ENCODE measurements around the gene ACY1.
A peak's percentile ranks its signal among the peaks of the same experiment; 100 is the strongest.

ACY1 gene

GRCh38 chr3:51982838-51983577, at the start of gene ACY1:
Gene ACY1 (plus strand): TSS chr3:51983535. CDS start chr3:51984065, 530 bp downstream.
- DNase-seq (ENCODE audit: low spot score): peak; percentile 54

GRCh38 chr3:51934139-51934850, 49.0 kb upstream of the ACY1 start:
- DNase-seq (ENCODE audit: low spot score): no peak

GRCh38 chr3:51934991-51935885, 48.1 kb upstream of the ACY1 start:
- DNase-seq (ENCODE audit: low spot score): no peak

- no peak for DNase-seq (ENCODE audit: low spot score)
Measured at GRCh38 chr3:51935886-51936755, 47.2 kb upstream of the ACY1 start.

GRCh38 chr3:51937014-51937413, 46.3 kb upstream of the ACY1 start:
- DNase-seq (ENCODE audit: low spot score): no peak

GRCh38 chr3:51937611-51938450, 45.5 kb upstream of the ACY1 start:
- DNase-seq (ENCODE audit: low spot score): no peak

- DNase-seq (ENCODE audit: low spot score): no peak
Measured at GRCh38 chr3:51938780-51939425, 44.4 kb upstream of the ACY1 start.

- DNase-seq (ENCODE audit: low spot score): no peak
Measured at GRCh38 chr3:51940648-51941462, 42.5 kb upstream of the ACY1 start.

- DNase-seq (ENCODE audit: low spot score): no peak
Measured at GRCh38 chr3:51941463-51941797, 41.9 kb upstream of the ACY1 start.

GRCh38 chr3:51941798-51942602, 41.3 kb upstream of the ACY1 start, which contains the start of the genes PARP3 and RRP9:
Gene PARP3 (plus strand): TSS chr3:51942363. CDS start chr3:51943356, 993 bp downstream.
Gene RRP9 (minus strand): TSS chr3:51941904. CDS start chr3:51941867, 37 bp downstream.
- DNase-seq (ENCODE audit: low spot score): peak; percentile 100

GRCh38 chr3:51942603-51943450, 40.5 kb upstream of the ACY1 start:
- peak; percentile 60 for DNase-seq (ENCODE audit: low spot score)

- DNase-seq (ENCODE audit: low spot score): no peak
Measured at GRCh38 chr3:51943451-51944391, 39.6 kb upstream of the ACY1 start.

GRCh38 chr3:51944451-51945021, 38.8 kb upstream of the ACY1 start:
- DNase-seq (ENCODE audit: low spot score): no peak

- DNase-seq (ENCODE audit: low spot score): no peak
Measured at GRCh38 chr3:51945031-51945840, 38.1 kb upstream of the ACY1 start.

Data from CD4-positive, alpha-beta T cell treated with Interleukin-15 for 4 hours (primary cell).